Endodermal cell (in vitro differentiated cells): ENCODE data around the gene DNAH8. TPM values are rescaled to one million over a fixed set of nuclear protein-coding genes. Genes with fewer than 3 reads are reported as not detected.

Experiments
- DNase-seq: peaks from one replicate; pipeline ENCODE4 v3.0.0-alpha.2; 2017
- H3K27ac ChIP-seq: 2 replicates; pipeline ENCODE4 v1.5.1; 2013; ENCODE audit warnings: mild to moderate bottlenecking, low read depth, low read length, moderate library complexity
- H3K27me3 ChIP-seq: 2 replicates; pipeline ENCODE4 v1.6.1; 2013; ENCODE audit warnings: mild to moderate bottlenecking, low read length, moderate library complexity; ENCODE audit not compliant: insufficient read depth, control insufficient read depth, poor library complexity, severe bottlenecking
- H3K36me3 ChIP-seq: 2 replicates; pipeline ENCODE4 v1.7.0; 2013; ENCODE audit warnings: mild to moderate bottlenecking, low read length, moderate library complexity; ENCODE audit not compliant: control insufficient read depth, insufficient read depth
- H3K4me1 ChIP-seq: one replicate; pipeline ENCODE4 v1.7.0; 2013; ENCODE audit warnings: low read length; ENCODE audit not compliant: control insufficient read depth, insufficient read depth
- H3K4me3 ChIP-seq: 2 replicates; pipeline ENCODE4 v1.5.1; 2013; ENCODE audit warnings: mild to moderate bottlenecking, low read length, moderate library complexity
- H3K9ac ChIP-seq: 2 replicates; pipeline ENCODE4 v1.6.1; 2013; ENCODE audit warnings: mild to moderate bottlenecking, low read length, moderate library complexity; ENCODE audit not compliant: poor library complexity, severe bottlenecking; ENCODE audit errors: extremely low read depth
- H3K9me3 ChIP-seq: 2 replicates; pipeline ENCODE4 v1.6.1; 2013; ENCODE audit warnings: mild to moderate bottlenecking, low read length, moderate library complexity; ENCODE audit not compliant: control insufficient read depth
- H3K27ac Mint-ChIP-seq: 2 replicates; pipeline ENCODE4 v1.8.0; 2020; ENCODE audit warnings: mixed read lengths
- H3K27me3 Mint-ChIP-seq: 2 replicates; pipeline ENCODE4 v1.8.0; 2021; ENCODE audit warnings: mild to moderate bottlenecking, mixed read lengths; ENCODE audit not compliant: insufficient read depth
- H3K36me3 Mint-ChIP-seq: 2 replicates; pipeline ENCODE4 v1.8.0; 2020; ENCODE audit warnings: low read depth, mixed read lengths
- H3K4me1 Mint-ChIP-seq: 2 replicates; pipeline ENCODE4 v1.8.0; 2020; ENCODE audit warnings: mixed read lengths
- H3K4me3 Mint-ChIP-seq: 2 replicates; pipeline ENCODE4 v1.8.0; 2020; ENCODE audit warnings: mild to moderate bottlenecking, moderate library complexity, mixed read lengths
- H3K9me3 Mint-ChIP-seq: 2 replicates; pipeline ENCODE4 v1.8.0; 2020; ENCODE audit warnings: mild to moderate bottlenecking, mixed read lengths
- WGBS, 2 experiments: methylation state at CpG; one replicate each; pipeline versions ENCODE4 v1.1.5 to v1.1.7; 2013; ENCODE audit warnings: missing lambda C conversion rate in 2 of 2, mixed read lengths in 1 of 2; ENCODE audit not compliant: insufficient coverage in 1 of 2, insufficient read length in 1 of 2; 5-methylcytosine and 5-hydroxymethylcytosine counted together
- total RNA-seq, 2 donors: library from RNA; stranded (reverse); fragmentation: NEBNext Ultra II Directional in 1 of 2; extraction: Animal tissue kit (Norgen Biotek cat#: 25700) in 1 of 2; gene quantifications; 2 replicates in 1 of 2; 3 replicates in 1 of 2; pipeline ENCODE4 v1.2.1, GENCODE V29; 2021
- TF ChIP-seq, protein P1 (sequence below): fragments of 200-600 bp; sonication (generic); conservative IDR thresholded peaks from 2 replicates; pipeline ENCODE4 v1.5.0; 2021; ENCODE audit warnings: antibody characterized with exemption, mild to moderate bottlenecking

The DNAH8 gene
- total RNA-seq, 2 donors from 2014 or later, result not detected

DNA sequence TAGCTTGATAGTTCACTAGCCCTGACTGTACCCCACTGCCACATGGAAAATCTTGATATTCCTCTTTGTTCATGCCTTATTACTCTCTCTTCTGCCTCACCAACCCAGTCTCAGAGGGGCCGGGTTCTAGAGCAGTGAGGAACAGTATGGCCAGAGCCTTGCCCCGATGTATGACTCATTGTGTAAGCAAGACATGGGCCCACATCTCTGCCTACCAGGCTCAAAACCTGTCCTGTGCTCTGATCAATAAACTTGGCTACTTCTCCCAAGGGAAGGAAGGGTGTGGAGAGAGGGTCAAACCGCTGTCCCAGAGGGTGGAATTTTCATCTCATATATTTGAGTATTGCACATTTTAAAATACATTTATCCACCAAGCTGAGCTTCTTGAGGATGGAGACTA lies 91.7 kb downstream of the DNAH8 start:
- Histone ChIP-seq H3K27ac (no peak overlapping the region), H3K9ac (no peak overlapping the region), H3K4me1 (no peaks in the 10 kb centered on the region), H3K36me3 (no peaks in the 10 kb centered on the region), H3K4me3 (no peak overlapping the region), H3K9me3 (no peaks in the 10 kb centered on the region), H3K27me3 (peaks cover 12% of the 10 kb centered on the region)
- Mint-ChIP-seq H3K36me3 (no peaks in the 10 kb centered on the region), H3K9me3 (peaks cover 1% of the 10 kb centered on the region), H3K27ac (no peak overlapping the region), H3K27me3 (peaks cover 13% of the 10 kb centered on the region), H3K4me3 (no peak overlapping the region), H3K4me1 (no peaks in the 10 kb centered on the region)
- TF ChIP-seq, protein P1, sequence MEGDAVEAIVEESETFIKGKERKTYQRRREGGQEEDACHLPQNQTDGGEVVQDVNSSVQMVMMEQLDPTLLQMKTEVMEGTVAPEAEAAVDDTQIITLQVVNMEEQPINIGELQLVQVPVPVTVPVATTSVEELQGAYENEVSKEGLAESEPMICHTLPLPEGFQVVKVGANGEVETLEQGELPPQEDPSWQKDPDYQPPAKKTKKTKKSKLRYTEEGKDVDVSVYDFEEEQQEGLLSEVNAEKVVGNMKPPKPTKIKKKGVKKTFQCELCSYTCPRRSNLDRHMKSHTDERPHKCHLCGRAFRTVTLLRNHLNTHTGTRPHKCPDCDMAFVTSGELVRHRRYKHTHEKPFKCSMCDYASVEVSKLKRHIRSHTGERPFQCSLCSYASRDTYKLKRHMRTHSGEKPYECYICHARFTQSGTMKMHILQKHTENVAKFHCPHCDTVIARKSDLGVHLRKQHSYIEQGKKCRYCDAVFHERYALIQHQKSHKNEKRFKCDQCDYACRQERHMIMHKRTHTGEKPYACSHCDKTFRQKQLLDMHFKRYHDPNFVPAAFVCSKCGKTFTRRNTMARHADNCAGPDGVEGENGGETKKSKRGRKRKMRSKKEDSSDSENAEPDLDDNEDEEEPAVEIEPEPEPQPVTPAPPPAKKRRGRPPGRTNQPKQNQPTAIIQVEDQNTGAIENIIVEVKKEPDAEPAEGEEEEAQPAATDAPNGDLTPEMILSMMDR, result no peak
- WGBS, 2 experiments, result 88% methylated on average over 2 of the region's 3 CpGs; no CpG with 5 or more reads in 1 of the 2 experiments
- no peak for DNase-seq

- H3K36me3 ChIP-seq, result no peaks in the 10 kb centered on the region
- no peak overlapping the region for H3K27ac ChIP-seq
- no peak overlapping the region for H3K9ac ChIP-seq
- peaks cover 24% of the 10 kb centered on the region for H3K27me3 ChIP-seq
- Mint-ChIP-seq H3K9me3 (peaks cover 1% of the 10 kb centered on the region), H3K36me3 (no peaks in the 10 kb centered on the region), H3K4me1 (no peaks in the 10 kb centered on the region), H3K27me3 (peaks cover 21% of the 10 kb centered on the region), H3K27ac (no peak overlapping the region), H3K4me3 (no peak overlapping the region)
- DNase-seq, result no peak
- no peaks in the 10 kb centered on the region for H3K4me1 ChIP-seq
- H3K4me3 ChIP-seq, result no peak overlapping the region
- no peaks in the 10 kb centered on the region for H3K9me3 ChIP-seq
- 91 to 100% methylated on average over 1 to 3 of the region's 3 CpGs for WGBS, 2 experiments
- TF ChIP-seq, protein P1, result no peak
Observed at GRCh38 chr6:38808039-38808438, 92.9 kb downstream of the DNAH8 start.

- no peaks in the 10 kb centered on the region for H3K4me1 ChIP-seq
- no peak overlapping the region for H3K4me3 ChIP-seq
- Mint-ChIP-seq H3K27me3 (peaks cover 14% of the 10 kb centered on the region), H3K27ac (no peak overlapping the region), H3K4me1 (no peaks in the 10 kb centered on the region), H3K9me3 (peaks cover 1% of the 10 kb centered on the region), H3K4me3 (no peak overlapping the region), H3K36me3 (no peaks in the 10 kb centered on the region)
- no peak overlapping the region for H3K27ac ChIP-seq
- TF ChIP-seq, protein P1, result no peak
- WGBS, 2 experiments, result 89 to 98% methylated on average over 4 to 5 of the region's 5 CpGs
- H3K9ac ChIP-seq, result no peak overlapping the region
- no peaks in the 10 kb centered on the region for H3K9me3 ChIP-seq
- no peak for DNase-seq
- peaks cover 24% of the 10 kb centered on the region for H3K27me3 ChIP-seq
- H3K36me3 ChIP-seq, result no peaks in the 10 kb centered on the region
Observed at GRCh38 chr6:38813041-38813823, 98.1 kb downstream of the DNAH8 start.
